T-helper 9 cell (primary cell): ENCODE data around the gene TTC27.
"Not testable (repeated sequence)": the region's sequence is repeated elsewhere in the genome, so short reads cannot be mapped to it uniquely, and the experiment has no call there.

Experiments
- DNase-seq: peaks from one replicate; pipeline ENCODE4 v3.0.0-alpha.2; 2020
- total RNA-seq, 2 donors: gene quantifications; one replicate each; lab custom pipeline; 2026; lab: John Stamatoyannopoulos, UW

TTC27 gene
- total RNA-seq, result 22.7 to 37.2 reads per million in 2 donors

DNA sequence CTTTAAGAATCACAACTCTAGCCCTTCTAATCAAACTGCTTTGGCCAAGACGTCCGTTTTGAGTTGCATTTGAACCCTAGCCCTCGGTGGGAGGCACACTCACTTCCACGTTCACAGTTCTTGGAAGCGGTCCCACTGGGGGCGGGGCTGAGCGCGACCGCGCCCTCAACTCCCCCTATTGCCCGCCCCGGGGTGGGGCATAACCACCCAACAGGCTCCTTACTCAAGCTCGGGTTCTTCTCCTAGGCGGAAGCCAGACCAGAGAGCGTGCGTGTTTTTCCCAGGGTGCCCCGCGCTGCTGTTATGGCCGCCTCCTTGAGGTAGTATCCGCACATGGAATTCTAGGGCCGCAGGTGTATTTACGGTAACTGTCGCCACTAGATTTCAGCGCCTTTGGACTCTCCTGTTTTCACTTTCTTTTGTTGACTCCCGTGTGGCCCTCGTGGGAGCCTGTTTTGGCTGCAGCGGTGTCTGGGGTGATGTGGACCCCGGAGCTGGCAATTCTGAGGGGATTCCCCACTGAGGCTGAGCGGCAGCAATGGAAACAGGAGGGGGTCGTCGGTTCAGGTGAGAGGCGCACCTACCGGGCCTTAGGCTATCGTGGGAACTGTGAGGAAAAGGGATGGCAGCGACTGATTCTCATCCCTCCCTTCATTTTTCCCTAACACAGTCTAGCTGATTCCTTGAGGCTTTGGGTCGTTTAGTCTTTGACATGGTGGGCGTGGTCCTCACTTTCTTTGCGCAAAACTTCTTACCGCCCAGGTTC lies at the start of gene TTC27:
TSS of gene TTC27 (plus strand) at position 237 of the 766 bp plus-strand sequence. CDS start at position 480, 243 bp downstream.
- peak; percentile 90 for DNase-seq

DNA sequence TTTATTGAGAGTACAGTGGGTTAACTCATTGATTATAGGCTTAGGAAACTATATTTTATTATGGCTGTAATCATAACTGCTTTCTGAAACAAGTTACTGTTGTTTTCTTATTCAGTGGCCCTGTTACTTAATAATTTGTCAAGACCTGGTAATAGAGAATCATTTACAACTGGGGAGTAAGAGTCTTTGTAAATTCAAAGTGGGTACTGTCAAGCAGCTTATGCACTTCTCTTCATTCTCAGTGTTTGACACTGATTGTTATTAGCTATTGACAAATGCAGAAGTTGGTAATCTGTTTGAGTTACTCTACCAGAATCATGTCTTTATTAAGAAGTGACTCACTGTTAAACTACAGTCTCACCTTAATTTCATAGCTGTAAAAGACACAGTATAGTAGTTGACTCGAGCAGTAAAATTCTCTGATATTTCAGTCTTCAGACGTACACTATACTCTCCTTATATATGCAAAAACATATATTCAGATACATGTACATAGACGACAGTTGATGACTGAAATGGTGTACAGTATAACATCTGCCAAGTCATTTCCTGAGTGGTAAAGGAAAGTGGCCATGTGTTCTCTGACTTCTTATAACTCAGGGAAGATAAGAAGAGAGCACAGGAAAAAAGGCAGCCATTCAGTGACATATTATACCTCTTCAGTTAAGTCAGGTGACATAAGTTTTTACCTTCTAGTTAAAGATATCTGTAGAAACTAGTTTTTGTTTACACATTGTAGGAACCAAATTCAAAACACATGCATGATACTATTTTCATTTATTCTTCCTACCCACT lies 36.0 kb upstream of the TTC27 start:
- DNase-seq, result no peak

DNA sequence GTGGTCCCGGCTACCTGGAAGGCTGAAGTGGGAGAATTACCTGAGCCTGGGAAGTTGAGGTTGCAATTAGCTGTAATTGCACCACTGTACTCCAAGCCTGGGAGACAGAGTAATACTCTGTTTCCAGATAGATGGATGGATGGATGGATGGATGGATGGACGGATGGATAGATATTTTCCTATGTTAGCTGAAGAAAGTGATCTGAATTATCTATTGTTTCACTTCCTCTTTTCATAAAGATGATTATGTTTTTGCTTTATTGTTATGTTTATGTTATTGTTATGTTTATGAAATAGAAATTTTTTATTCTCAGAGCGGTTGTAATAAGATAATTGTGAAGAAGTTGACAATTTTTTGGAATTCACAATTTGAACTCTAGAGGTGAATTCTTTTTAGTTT lies 33.3 kb upstream of the TTC27 start:
- DNase-seq, result no peak

DNA sequence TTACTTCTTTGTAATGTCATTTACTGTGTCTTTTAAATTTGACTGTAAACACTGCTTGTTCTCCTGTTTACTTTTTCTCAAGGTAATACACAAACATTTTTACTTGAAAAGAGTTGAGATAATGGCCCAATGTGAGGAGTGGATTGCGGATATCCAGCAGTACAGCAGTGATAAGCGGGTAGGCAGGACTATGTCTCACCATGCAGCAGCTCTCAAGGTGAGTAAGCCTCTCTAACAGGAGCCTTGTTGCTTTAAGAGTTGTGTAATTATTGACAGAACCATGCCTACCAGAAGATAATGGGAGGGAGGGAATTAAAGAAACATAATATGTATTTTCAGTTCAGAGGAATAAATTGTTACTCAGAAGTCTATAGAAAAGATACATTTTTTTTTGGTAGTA lies 16.5 kb upstream of the TTC27 start:
- DNase-seq, result no peak

DNA sequence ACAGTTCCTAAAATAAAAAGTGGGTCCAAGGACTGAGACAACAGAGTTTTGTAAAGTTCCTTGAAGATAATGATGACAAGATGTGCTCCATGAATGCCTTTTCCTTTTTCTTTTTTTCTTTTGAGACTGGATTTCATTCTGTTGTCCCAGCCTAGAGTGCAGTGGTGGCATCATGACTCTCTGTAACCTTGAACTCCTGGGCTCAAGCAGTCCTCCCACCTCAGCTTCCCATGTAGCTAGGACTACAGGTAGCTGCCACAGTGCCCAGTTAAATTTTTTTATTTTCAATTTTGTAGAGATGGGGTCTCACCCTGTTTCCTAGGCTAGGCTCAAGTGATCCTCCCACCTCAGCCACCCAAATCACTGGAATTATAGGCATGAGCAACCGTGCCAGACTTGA lies 16.1 kb upstream of the TTC27 start:
- no peak for DNase-seq

DNA sequence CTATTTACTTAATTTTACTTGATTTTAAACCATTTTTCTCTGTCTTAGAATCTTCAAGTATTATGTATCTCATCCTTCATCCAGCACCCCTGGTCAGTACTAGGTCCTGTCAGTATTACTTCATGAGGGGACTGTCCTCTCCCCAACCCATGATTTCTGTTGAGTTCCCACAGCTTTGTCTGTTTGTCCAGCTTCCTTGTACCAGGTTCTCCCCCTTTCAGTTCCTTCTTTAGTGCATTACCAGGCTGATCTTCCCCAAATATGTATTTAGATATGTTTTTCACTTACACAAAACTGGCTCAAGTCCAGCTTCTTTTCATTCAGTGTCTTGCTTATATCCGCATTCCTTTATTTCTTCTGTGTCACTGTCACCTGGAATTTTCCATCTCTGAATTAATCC lies 13.8 kb upstream of the TTC27 start:
- DNase-seq, result no peak

DNA sequence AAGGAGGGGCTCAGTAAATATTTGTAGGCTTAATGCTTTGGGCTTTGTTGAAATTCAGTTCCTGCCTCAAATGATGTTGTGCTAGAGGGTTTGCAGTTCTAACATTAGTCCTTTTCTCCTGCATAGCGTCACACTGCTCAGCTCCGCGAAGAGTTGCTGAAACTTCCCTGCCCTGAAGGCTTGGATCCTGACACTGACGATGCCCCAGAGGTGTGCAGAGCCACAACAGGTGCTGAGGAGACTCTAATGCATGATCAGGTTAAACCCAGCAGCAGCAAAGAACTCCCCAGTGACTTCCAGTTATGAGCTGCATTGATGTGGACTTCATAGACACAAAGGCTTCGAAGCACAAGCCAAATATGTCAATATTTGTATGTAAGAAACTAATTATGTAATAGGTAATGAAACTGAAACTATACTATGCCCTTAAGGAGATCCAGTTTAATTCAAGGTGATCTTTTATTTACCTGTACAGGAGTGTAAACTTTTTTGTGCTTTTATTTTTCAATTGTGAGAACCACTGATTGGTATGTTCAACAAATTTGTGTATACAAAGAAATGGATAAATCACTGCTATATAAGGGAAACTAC lies 10.2 kb upstream of the TTC27 start:
- DNase-seq, result no peak

DNA sequence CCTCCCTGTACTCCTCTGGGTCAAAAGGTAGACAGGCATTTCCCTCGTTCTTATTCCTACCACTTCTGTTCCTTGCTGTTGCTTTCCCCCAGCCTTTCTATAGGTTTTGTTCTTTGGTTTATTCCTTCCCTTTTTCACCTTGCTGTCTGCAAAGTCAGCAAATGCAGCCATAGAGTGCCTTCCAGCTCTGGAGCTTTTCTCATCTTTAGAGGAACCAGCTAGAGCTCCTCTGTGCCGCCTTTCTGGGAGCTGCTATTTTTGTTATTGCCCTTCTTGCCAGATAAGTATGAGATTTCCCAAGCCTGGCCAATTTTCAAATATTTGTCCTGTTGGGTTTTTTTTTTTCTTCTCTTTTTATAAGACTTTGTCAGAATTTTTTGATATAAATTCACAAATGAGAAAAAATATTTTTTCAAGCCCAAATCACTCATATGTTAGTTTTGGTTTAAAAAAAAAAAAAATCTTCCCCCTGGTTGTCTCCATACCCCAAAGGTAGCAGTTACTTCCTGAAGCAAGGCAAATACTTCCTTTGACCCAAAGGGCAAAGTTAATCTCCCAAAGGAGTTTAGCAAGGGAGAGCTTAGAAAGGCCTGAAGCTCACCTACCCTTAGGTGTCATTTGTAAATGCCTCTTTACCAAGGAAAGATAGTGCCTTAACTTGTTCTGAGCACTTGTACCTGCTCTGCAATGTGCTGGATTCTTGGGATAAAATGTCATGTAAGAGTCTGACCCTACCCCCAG lies 5.1 kb upstream of the TTC27 start:
- DNase-seq, result no peak

DNA sequence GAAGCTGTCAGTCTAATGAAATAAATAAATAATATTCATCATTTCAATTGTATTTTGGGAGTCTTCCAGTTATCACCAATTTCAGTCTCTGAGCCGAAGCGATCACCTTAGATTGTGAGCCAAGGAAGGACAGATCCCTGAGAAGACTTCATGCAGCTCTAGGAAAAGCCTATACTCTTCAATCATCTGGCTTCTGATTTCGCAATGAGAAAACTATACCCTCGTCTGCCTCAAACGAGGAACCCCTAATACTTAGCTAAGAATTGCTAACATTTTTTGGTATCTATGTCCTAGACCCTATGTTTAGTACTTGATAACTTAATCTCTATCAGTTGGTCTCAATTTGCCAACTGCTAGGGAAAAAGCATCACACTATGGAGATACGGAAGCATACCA lies 4.5 kb upstream of the TTC27 start:
- no peak for DNase-seq

DNA sequence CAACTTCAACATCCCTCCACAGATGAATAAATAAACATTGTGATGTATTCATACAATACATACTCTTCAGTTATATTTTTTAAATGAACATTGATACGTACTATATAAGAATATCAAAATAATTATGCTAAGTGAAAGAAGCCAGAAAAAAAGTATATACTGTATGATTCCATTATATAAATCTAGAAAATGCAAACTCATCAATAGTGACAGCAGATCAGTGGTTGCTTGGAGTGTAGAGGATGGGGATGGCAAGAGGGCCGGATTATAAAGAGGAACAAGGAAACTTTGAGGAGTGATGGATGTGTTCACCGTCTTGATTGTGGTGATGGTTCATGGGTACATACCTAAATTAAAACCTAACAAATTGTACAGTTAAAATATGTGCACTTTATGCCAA lies 3.0 kb upstream of the TTC27 start:
- DNase-seq, result no peak

DNA sequence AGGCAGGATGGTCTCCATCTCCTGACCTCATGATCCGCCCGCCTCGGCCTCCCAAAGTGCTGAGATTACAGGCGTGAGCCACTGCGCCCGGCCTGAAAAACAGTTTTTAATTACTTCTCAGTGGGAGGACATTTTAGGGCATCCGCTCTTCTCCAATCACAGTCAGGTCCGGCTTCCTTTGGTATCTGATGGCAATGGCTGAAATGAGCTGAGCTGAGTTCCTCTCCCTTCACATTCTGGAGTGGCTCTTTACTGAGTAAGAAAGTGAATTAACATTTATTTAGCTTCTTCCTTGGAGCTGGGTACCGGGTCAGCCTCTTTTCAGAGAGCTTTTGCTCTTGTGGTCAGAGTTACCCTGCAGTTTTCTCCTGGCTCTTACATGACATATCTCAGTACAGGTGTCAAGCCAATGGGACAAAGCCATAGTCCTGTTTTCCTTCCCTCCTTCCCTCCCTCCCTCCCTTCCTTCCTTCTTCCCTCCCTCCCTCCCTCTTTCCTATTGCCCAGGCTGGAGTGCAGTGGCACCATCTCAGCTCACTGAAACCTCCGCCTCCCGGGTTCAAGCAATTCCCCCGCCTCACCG lies 1.1 kb upstream of the TTC27 start:
- DNase-seq, result no peak

DNA sequence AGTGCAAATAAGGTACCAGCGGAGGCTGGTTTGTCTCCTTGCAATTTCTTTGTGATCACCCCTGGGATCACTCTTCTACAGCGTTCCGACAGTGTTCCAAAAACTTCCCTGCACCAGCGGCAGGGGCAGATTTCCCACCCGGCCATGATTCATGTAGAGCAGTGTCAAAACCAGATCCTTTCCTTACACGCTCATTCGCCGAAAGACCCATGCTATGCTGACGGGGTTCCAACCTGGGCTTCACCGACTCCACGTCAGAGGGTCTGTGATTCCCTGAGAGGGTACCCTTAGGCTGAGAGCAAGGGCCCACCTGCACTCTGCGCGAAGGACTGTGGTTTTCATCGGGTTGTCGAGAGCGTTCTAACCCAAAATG lies 423 bp upstream of the TTC27 start:
- no peak for DNase-seq

DNA sequence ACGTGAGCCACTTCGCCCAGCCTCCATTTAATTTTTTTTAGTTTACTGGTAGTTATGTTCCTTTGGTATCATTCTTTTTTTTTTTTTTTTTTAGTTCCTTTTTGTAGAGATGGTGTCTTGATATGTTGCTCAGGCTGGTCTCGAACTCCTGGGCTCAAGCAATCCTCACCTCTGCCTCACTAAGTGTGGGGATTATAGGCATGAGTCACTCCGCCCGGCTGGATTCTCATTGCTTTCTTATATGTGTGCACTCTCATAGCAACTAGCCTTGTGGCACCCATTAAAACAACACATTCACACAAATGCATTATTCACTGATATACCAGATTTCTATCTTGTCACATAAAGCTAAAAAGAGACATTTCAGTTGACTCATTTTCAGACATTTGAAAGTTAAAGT lies 4.2 kb downstream of the TTC27 start:
- no peak for DNase-seq

DNA sequence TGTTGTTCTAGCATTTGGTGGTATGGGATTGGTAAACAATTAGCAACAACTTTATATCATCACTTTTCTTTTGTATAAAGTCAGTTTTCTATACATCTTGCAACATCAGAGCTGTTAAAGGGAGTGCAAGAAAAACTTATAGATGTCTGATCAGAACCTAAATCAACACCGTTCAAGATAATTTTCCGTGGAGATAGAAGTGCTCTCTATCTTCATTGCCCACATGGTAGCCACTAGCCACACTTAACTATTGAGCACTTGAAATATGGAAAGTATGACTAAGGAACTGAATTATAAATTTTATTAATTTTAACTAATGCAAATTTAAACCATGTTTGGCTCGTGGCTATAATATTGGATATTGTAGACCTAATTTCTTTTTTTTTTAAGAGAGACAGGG lies 5.2 kb downstream of the TTC27 start:
- no peak for DNase-seq

DNA sequence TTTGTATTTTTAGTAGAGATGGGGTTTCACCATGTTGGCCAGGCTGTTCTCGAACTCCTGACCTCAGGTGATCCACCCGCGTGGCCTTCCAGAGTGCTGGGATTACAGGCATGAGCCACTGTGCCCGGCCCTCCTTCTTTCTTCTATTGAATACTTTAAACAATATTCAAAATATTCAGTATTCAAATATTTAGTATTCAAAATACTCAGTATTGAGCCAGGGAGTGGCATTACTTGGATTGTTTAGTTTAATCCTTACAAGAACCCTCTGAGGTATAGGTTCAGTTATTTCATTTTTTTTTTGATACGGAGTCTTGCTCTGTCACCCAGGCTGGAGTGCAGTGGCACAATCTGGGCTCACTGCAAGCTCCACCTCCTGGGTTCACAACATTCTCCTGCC lies 10.7 kb downstream of the TTC27 start:
- not testable (repeated sequence) for DNase-seq

DNA sequence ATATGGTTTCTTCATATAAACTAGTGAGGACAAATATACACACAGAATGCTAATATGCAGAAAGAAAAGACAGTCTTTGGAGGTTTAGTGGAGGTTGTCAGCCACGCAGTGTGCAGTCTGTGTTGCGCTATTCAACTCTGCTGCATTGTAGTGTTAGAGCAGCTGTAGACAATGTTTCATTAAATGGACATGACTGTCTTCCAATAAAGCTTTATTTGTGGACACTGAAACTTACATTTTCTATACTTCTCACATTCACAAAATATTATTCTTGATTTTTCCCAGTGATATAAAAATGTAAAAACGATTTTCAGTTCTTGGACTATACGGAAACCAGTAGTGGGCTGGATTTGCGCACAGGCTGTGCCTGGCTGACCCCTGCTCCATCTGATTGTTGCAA lies 13.3 kb downstream of the TTC27 start:
- DNase-seq, result no peak

DNA sequence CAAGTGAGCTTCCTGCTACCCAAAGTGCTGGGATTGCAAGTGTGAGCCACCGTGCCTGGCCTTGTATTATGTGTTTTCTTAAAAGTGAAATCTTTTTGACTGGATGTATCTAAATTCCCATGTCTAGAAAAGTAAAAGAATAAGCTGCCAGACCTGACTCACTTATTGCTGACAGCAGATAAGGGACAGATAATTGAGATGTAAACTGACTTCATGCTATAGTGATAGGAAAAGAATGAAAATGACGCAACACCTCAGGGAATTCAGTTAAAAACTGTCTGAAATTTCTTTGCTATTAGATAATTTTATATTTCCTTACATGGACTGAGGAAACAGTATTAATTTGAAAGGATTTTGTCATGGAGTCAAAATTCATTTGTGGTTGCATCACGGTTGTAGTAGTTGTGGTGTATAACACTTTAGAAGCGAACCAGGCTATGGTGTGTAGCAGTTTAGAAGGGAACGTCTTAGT lies 19.4 kb downstream of the TTC27 start:
- DNase-seq, result no peak

DNA sequence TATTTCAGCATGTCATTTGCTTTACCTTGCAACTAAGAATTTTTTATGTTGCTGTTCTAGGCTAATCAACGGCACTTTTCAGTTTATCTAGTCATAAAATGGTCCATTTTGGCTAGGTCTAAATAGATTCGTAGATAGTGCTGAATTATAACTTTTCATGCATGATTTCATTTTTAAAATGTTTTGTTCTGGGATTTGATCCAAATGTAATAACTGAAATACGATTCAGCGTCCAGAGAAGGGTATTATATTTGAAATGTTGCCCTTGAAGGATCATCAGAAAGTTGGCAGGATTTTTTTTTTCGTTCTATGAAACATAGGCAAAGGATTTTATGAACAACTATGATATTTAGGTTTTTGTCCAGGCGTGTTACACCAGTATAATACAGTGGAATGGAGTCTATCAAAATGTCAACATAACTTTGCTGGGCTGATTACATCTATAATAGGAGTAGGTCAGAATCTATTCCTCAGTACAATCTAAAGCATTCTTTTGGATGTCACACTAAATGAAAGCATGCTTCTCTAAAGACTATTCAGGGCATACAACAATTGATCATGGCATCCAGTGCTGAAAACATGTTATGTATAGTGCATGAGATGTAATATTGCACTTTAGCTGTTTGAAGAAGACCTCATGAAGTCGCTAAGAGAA lies 24.8 kb downstream of the TTC27 start:
- no peak for DNase-seq

DNA sequence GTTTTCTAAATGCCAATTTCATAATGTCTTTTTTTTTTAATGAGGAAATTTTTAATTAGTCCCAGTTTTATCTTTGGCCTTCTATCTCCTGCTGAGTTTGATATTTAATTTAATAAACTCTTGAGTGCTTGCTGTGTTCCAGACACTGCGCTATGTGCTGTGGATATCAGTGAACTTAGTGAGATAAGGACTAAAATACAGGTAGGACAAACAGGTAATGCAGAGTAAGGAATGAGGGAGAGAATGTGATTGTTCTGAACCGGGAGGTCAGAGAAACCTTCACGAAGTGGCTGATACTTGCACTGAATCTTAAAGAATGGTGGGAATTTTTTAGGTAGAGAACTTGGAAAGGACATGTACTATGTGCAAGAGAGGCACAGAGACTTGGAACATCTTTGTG lies 28.2 kb downstream of the TTC27 start:
- no peak for DNase-seq

DNA sequence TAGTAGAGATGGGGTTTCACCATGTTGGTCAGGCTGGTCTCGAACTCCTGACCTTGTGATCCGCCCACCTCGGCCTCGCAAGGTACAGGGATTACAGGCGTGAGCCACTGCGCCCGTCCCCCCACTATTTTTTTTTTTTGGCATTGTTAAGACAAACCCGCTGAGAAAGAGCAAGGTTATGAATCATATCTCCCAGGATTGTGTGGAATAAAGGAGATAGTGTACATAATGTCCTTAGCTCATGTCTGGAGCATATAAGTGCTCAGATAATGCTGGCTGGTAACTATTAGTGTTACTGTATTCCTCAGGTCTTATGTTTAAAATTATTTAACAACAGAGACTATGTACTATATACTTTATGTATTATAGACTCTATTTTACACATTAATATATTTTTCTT lies 36.0 kb downstream of the TTC27 start:
- DNase-seq, result no peak

DNA sequence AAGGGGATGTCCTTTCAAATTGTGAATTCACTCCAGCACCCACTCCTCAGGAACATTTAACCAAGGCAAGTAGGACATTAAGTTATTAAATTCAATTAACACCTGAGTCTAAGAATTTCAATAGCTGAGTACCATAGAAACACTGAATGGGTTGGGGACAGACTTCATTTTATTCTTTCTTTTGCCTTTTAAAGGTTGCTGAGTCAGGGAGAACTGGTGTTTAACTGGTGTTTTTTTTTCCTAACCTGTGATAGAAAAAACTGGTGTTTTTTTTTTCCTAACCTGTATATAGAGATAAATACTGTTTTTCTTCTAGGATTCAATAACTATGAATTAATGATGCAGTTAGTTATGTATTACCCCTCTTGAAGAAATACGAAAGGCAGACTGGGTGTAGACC lies 38.9 kb downstream of the TTC27 start:
- no peak for DNase-seq

DNA sequence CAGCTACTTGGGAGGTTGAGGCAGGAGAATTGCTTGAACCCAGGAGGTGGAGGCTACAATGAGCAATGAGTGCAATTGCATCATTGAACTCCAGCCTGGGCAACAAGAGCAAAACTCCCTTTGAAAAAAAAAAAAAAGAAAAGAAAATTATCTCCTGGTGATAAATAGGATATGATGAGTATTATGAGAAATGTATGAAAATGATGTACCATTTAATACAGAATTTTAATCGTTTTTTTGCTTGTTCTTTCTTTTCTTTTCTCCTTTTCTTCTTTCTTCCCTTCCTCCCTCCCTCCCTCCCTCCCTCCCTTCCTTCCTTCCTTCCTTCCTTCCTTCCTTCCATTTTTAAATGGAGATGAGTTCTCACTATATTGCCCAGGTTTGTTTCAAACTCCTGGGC lies 40.4 kb downstream of the TTC27 start:
- DNase-seq, result no peak
